Measurements from ENCODE around the gene MRRF.

Gene MRRF

DNA sequence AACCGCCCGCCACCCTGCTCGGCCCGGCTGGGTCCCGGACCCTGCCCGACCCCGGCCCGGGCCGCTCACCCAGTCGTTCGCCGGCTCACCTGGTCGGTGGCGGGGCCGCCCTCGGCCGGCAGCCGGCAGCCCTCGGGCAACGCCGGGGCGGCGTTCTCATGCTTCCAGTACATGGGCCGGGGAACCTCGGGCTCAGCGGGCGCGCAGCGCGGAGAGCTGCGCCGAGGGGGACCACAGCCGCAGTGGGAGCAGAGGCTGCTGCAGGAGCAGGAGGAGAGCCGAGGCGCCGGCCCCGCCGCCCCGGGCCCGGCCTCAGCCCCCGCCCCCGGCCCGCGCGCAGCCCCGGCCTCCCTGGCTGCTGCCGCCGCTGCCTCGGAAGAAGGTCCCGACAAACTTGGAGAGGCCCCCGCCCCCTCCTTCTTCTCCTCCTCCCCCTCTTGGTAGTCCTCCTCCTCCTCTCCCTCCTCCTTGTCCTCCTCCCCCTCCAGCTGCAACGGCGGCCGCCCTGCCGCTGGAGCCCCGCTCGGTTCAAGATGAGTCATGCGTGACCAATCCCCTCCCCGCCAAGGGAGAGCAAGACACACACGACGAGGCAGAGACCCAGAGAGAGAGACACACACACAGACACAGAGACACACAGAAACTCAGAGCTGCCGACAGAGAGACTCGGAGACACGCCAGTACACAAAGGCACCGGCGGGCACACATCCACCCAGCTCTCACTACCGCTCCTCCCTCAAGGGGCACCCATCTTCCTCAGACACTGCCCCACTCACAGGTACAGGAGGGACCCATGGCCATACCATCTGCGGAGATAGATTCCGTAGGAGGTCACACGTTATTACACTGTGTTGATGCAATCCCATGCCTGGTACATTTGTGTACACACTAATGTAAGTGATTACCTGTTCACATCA is 35.9 kb upstream of the MRRF start, which contains the start of gene LHX6:
Gene LHX6, minus strand, starts transcription at position 390 of the 917 bp plus-strand sequence. Its CDS starts 217 bp downstream, at position 173.
- DNase-seq, result no peak

GRCh38 chr9:122229485-122229837 is 35.2 kb upstream of the MRRF start:
- no peak for DNase-seq

DNA sequence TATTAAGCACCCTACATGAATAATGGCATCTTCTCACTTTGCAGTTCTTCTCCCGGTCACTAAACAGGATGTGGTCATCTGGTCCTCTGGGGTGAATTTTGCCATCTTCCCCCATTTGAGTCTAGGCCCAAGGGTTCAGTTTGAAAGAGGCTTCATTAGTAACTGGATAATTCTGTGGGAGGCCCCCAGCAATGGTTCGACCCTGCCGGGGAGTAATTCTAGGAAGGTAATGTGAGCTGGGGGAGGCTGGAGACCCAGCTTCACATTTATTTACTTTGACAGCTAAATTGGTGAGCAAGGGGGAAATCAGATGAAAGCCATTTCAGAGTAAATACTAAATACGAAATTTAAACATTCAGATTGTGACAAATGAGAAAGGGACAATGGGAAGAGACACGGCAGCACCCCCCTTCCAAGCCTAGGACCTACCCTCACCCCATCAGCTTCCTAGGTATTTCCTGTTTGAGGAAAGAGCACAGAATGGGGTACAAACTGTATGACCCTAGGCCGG is 31.8 kb upstream of the MRRF start:
- no peak for DNase-seq

DNA sequence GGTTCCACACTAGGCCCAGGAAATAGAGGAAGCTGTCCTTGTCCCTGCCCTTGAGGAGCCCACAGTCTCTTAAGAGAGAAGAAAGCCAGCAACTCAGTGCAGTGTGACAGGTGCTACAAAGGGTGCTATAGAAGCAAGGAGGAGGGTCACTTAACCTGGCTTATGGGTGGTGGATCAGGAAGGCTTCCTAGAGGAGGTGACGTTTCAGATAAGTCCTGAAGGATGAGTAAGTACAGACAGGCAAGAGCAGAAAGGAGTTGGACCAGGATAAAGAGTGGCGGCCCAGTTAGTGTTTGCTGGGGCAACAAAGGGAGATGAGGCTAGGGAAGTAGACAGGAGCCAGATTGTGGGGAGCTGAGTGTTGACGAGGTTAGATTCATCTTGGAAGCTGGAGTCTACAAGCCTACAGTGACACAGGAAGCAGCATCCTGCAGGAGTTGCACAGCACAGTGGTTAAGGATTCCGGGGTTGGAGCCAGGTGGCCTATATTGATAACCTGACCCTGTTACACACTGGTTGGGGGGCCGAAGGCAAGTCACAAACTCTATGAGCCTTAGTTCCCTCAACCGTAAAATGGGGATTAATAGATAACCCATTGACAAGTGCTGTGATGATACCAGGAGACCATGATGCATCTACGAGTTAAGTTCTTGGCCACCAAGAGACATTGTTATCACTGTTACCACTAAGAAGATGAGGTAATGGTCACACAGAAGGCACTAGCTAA is 30.5 kb upstream of the MRRF start:
- DNase-seq, result no peak

- DNase-seq, result no peak
Observed at GRCh38 chr9:122236681-122237080, 28.0 kb upstream of the MRRF start.

GRCh38 chr9:122239722-122240121 is 25.0 kb upstream of the MRRF start:
- DNase-seq, result no peak

GRCh38 chr9:122244349-122244748 is 20.3 kb upstream of the MRRF start:
- DNase-seq, result no peak

DNA sequence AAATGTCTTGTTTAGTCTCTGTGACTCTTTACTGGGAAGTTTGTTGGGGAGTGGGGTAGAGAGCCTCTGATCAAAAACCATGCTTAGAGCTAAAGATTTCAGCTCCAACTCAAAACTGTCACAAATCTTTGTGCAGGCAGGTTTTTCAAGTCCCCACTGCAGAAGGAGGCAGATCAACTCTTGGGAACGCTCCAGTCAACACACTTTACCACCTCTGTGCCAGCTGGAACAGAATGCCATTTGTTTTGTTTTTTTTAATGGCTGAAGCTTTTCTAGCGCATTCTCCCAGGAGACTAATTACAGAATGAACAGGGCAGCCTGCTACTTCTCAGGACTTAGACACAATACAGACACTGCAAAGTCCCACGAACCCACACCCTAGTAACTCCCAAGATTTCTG is 18.0 kb upstream of the MRRF start:
- DNase-seq, result no peak

DNA sequence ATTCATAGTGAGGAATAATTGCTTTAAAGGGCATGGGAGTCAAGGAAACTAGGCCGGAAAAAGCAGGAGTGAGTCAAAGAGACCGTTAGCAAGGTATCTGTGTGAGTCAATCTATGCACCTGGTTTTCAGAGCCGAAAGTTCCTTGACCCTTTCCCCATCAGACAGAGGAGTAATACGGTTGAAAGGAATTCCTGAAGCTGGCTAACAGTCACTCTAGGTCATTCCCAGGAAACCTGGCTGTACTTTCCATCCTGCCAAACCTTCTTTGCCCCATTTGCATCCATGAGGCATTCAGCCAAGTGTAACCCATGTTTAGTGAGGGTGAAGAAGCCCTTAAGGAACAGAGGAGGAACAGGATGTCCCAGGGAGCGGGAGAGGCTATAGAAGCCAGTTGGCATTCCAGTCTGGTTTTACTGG is 16.2 kb upstream of the MRRF start:
- no peak for DNase-seq

DNA sequence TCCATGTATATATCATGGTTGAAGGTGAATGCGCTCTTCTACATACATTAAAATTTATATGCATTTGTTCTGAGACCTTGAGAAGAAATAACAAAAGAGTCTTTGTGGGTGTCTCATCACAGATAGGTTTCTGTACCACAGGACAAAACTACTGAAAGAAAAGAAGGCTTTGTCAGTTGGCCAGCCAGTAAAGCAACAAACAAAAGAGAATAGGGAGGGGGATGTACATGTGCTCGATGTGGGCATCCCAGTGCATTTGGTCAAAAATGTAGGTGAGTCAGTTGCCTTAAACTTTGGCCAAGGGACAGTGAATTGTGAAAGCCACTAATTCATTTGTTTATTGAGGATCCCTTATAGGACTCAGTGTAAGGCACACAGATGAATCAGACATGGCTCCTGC is 13.3 kb upstream of the MRRF start:
- no peak for DNase-seq

- no peak for DNase-seq
Observed at GRCh38 chr9:122252796-122253195, 11.9 kb upstream of the MRRF start.

DNA sequence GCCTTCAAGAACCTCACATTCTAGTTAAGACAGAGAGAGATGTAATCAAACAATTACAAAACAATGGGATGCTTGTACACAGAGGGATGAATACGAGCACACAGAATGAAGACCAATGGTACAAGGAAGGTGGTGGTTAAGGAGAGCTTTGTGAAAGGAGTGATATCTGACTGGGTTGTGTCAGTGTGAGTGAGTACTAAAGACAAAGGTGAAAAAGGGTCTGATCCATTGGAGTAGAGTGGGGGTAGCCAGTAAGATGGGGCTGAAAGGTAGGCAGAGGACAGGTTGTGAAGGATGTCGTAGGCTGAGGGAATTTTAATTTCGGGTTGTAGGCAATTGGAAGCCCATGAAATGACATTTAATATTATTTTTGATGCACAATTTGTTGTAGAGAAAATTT is 9.9 kb upstream of the MRRF start:
- no peak for DNase-seq

GRCh38 chr9:122256206-122256605 is 8.5 kb upstream of the MRRF start:
- DNase-seq, result no peak

DNA sequence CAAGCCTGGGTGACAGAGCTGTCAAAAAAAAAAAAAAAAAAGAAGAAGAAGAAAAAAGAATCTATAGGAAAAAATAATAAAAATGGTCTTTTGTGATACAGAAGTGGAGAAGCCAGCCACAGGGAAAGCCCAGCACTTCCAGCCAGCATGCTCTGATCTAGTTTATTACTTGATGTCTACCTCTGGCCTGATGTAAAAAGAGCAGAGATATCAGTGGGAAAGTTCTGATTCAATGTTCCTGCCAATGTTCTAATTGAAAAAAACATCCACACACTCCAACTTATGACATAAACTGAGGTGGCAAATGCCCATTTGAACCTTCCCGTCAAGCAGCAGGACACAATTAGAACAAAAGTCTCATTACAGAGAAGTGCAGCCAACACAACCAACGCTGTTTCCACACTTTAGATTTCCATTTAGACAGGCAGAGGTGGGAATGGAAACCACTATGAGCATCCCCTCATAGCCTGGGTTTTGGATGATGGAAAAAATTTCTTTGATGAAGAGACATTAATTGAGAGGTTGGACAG is 5.7 kb upstream of the MRRF start:
- no peak for DNase-seq

GRCh38 chr9:122261469-122261881 is 3.2 kb upstream of the MRRF start:
- DNase-seq, result no peak

GRCh38 chr9:122262073-122262472 is 2.6 kb upstream of the MRRF start:
- no peak for DNase-seq

DNA sequence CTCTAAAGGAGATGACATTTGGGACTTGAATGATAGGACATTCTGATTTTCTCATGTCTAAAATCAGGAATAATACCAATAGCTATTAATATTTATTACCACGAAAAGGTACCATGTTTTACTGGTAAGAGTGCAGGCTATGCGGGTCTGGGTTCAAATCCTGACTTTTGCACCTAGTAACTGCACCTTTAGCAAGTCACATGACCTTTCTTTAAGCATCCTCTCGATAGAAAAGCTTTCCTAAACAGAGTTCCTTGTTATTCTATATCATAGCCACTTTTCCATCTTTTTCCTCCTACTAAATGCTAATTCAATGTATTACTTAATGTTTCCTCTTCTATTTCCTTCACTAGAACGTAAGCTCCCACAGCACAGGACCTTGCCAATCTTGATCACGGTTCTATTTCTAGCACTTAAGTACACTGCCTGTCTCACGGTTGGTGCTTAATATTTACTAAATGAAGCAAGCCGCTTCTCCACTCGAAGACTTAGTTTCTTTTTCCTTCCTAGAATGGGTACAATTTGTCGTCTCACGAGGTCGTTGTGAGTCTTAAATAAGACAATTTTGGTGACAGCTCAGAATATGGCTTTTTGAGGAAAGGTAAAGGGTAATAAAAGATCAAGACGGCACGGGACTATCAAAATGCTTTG is 858 bp upstream of the MRRF start:
- DNase-seq, result no peak

DNA sequence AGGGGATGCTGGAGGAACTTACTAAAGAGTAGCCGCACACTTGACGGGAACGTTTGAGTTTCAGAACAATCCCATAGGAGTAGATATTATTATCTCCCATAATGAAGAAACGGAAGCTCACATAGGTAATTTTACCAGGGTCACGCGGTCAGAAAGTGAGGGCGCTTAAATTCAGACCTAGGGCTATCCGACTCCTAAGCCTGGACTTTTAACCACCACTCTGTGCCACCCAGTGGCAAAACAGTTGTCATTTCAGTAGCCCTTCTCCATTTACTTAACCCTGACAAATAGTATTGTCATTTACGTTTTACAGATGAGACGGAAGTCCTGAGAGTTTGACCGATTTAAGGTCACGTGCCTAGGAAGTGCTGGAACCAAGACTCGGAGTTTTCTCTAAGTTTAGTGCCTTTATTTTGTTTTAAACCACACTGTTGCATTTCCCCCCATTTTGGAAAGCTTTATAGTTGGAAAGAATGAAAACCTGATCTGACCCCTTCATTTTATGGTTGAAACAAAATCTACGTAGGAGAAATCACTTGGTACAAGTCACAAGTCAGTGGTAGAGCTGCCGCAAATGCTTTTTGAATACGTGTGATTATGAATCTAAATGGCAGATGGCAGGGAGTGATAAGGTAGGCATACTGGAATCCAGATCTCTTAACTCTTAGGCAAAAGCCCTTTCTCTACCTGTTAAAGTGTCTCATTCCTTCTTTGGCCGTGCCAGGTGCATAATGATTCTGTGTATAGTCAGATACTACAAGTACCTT is 650 bp downstream of the MRRF start:
- DNase-seq, result no peak

GRCh38 chr9:122268041-122268814 is 3.5 kb downstream of the MRRF start:
- DNase-seq, result no peak

DNA sequence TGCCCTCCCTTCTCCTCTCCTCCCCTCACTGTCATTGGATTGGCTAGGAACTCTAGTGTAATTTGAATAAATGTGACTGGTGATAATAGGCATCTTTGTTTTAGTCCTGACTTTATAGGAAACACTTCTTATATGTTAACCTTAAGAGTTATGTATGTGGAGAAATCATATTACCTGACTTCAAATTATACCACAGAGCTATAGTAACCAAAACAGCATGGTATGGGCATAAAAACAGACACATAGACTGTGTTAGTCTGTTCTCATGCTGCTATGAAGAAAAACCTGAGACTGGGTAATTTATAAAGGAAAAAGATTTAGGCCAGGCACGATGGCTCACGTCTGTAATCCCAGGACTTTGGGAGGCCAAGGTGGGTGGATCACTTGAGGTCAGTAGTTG is 9.4 kb downstream of the MRRF start:
- no peak for DNase-seq

- DNase-seq, result no peak
Observed at GRCh38 chr9:122276096-122276495, 11.4 kb downstream of the MRRF start.
